ENCODE measurements around the gene PDIA4. TPM values are rescaled to one million over a fixed set of nuclear protein-coding genes. Genes with fewer than 3 reads are reported as not detected.

PDIA4 gene
- polyA plus RNA-seq, 2 of the 4 experiments (the other 2 are of a cell fraction) = 175 to 214 TPM

DNA sequence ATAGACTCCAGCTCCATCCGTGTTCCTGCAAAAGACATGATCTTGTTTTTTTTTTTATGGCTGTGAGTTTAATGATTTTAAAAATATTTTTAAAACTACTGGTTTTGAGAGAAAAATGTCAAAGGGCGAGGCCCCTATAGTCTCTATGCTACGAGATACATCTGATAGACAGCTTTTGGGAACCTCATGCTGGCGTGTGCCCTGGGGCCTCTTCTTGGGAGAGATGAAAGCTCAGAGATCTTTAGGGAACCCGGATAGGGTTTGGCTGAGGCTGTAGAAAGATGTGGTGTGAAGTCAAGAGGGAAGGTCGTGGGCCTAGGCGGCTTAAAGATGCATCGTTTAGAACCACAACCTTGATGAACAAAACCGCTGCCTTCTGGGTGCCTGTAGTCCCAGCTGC, 70.2 kb downstream of the PDIA4 start (continued):
- TF ChIP-seq CHD4 (IDR thresholded peaks at IDR 0.05; ENCODE audit: borderline replicate concordance) (no peak), RNF2 (IDR thresholded peaks at IDR 0.05; ENCODE audit: borderline replicate concordance, low read depth) (no peak), CBX8 (IDR thresholded peaks at IDR 0.05) (no peak), MYC (IDR thresholded peaks at IDR 0.05; ENCODE audit: borderline replicate concordance, low read length) (no peak), JUN (IDR thresholded peaks at IDR 0.05) (no peak), PHF8 (IDR thresholded peaks at IDR 0.05; ENCODE audit: borderline replicate concordance, low read depth) (no peak)

DNA sequence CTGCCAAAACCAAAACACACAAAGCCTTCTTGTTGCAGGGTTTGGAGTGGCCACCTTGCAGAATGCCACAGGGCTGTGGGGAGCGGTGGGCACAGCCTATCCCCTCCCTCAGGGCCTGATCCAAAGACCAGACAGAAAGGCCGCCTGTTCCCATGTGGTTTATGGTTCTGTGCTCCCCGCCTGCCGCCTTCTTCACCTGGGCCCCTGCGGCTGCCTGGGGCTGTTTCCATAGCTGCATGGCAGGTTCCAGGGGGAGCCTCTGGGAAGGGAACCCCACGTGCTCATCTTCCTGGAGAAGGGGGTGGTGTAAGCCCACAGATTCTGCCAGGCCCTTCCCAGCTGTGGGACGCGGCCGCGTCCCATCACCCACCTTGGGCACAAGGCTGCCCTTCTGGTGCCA, 73.5 kb downstream of the PDIA4 start:
- H3K27ac ChIP-seq = no peak overlapping the region
- no peak overlapping the region for H3K4me3 ChIP-seq
- H3K4me2 ChIP-seq = no peak overlapping the region
- no peak for ATAC-seq
- WGBS (ENCODE audit: missing lambda C conversion rate) = 91% methylated on average over 6 of the region's 10 CpGs
- TF ChIP-seq HDAC2 (IDR thresholded peaks at IDR 0.05) (no peak), ZFP36 (IDR thresholded peaks at IDR 0.05; ENCODE audit: borderline replicate concordance, partially characterized antibody) (no peak)
- no peak for DNase-seq (ENCODE audit: low read depth in 1 of 2, low spot score in 1 of 2)
- POLR2A ChIA-PET = no interaction called here
- H3K9me3 ChIP-seq = no peaks in the 10 kb centered on the region
- CTCF ChIA-PET = interaction anchor here (1.3 kb wide), 1 partner anchor 450 kb away, joined by 3 read pairs; no protein-coding TSS in a partner anchor
- H3K4me1 ChIP-seq = no peaks in the 10 kb centered on the region
- no peak for FAIRE-seq

DNA sequence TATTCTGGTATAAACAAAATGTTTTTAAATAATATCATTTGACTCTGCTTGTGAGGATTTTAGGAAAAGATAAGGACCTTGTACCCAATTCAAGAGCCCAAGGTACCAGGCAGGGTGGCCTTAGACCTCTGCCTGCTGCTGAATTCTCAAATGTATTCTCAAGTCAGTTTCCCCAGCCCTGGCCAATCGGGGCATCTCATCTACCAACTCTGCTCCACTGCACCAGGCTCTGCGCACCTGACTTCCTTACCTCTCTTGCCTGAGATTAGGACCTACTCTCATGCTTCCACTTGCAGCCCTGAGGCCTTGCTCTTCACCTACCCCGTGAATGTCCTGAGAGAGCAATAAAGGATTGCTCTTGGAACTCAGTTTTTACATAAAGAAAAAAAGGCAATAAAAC, 74.6 kb downstream of the PDIA4 start:
- DNase-seq (ENCODE audit: low read depth in 1 of 2, low spot score in 1 of 2) = no peak
- Histone ChIP-seq H3K9me3 (no peaks in the 10 kb centered on the region), H3K27ac (no peak overlapping the region), H3K4me1 (no peaks in the 10 kb centered on the region), H3K4me2 (no peak overlapping the region), H3K4me3 (no peak overlapping the region)
- ChIA-PET POLR2A (no interaction called here), CTCF (no interaction called here)
- no peak for ATAC-seq
- FAIRE-seq = no peak
- WGBS (ENCODE audit: missing lambda C conversion rate) = 73% methylated on average over 3 of the region's 3 CpGs
- TF ChIP-seq RNF2 (IDR thresholded peaks at IDR 0.05; ENCODE audit: borderline replicate concordance, low read depth) = no peak

Small RNA genes lying within 50 kb of the gene (small RNA-seq; reads per million reads assigned to genes)
- gene COX6B1P1 = 0 reads per million in 6 experiments
- 0 to 3.1 (median 0.48) reads per million in 6 experiments for gene RNU6-650P
- gene RNY1 = 54.6 to 887 (median 373) reads per million in 6 experiments
- 6.9 to 89.4 (median 32.7) reads per million in 6 experiments for gene RNY3
- 7.0 to 5,472 (median 886) reads per million in 6 experiments for gene RNY4

Other genes starting within 250 kb of the PDIA4 start
- 37.3 and 45.7 TPM in 2 replicates for gene EZH2, start 144.2 kb downstream of the PDIA4 start, polyA plus RNA-seq (2011; rRNA removed)
- 34.4 to 36.6 TPM (median 35.6 TPM) in 3 replicates for gene EZH2, start 144.2 kb downstream of the PDIA4 start, polyA plus RNA-seq (2017; fragmentation: RNase III; extraction: RNeasy Plus Mini Kit Qiagen cat#74134 plus additional on column Dnase treatment)
- gene ZNF786, start 62.2 kb upstream of the PDIA4 start, polyA plus RNA-seq (2011; rRNA removed) = 4.6 and 4.7 TPM in 2 replicates
- gene ZNF786, start 62.2 kb upstream of the PDIA4 start, polyA plus RNA-seq (2017; fragmentation: RNase III; extraction: RNeasy Plus Mini Kit Qiagen cat#74134 plus additional on column Dnase treatment) = 4.6 to 5.0 TPM (median 4.9 TPM) in 3 replicates
- gene ZNF425, start 97.8 kb upstream of the PDIA4 start, polyA plus RNA-seq (2011; rRNA removed) = 0.80 and 1.0 TPM in 2 replicates
- gene ZNF425, start 97.8 kb upstream of the PDIA4 start, polyA plus RNA-seq (2017; fragmentation: RNase III; extraction: RNeasy Plus Mini Kit Qiagen cat#74134 plus additional on column Dnase treatment) = 1.6 to 2.2 TPM (median 1.6 TPM) in 3 replicates
- gene ZNF398, start 118.9 kb upstream of the PDIA4 start, polyA plus RNA-seq (2011; rRNA removed) = 8.1 and 8.4 TPM in 2 replicates
- 6.5 to 7.0 TPM (median 6.6 TPM) in 3 replicates for gene ZNF398, start 118.9 kb upstream of the PDIA4 start, polyA plus RNA-seq (2017; fragmentation: RNase III; extraction: RNeasy Plus Mini Kit Qiagen cat#74134 plus additional on column Dnase treatment)
- 8.8 and 11.9 TPM in 2 replicates for gene ZNF282, start 167.0 kb upstream of the PDIA4 start, polyA plus RNA-seq (2011; rRNA removed)
- gene ZNF282, start 167.0 kb upstream of the PDIA4 start, polyA plus RNA-seq (2017; fragmentation: RNase III; extraction: RNeasy Plus Mini Kit Qiagen cat#74134 plus additional on column Dnase treatment) = 15.1 to 18.4 TPM (median 16.7 TPM) in 3 replicates
- 5.3 and 5.5 TPM in 2 replicates for gene ZNF212, start 211.1 kb upstream of the PDIA4 start, polyA plus RNA-seq (2011; rRNA removed)
- 6.0 to 7.9 TPM (median 6.7 TPM) in 3 replicates for gene ZNF212, start 211.1 kb upstream of the PDIA4 start, polyA plus RNA-seq (2017; fragmentation: RNase III; extraction: RNeasy Plus Mini Kit Qiagen cat#74134 plus additional on column Dnase treatment)
- gene ZNF783, start 233.7 kb upstream of the PDIA4 start, polyA plus RNA-seq (2011; rRNA removed) = 8.0 and 9.9 TPM in 2 replicates
- 6.6 to 10.1 TPM (median 7.4 TPM) in 3 replicates for gene ZNF783, start 233.7 kb upstream of the PDIA4 start, polyA plus RNA-seq (2017; fragmentation: RNase III; extraction: RNeasy Plus Mini Kit Qiagen cat#74134 plus additional on column Dnase treatment)

Data from A549 (cell line).